ENCODE results near the gene CLSTN2. TPM values are rescaled to one million over a fixed set of nuclear protein-coding genes. Genes with fewer than 3 reads are reported as not detected.

The CLSTN2 gene
- total RNA-seq, 1 donor from 2014 or later, result 0.74 TPM

- DNase-seq (ENCODE audit: low spot score), result no peak
These were observed 526.3 kb downstream of the CLSTN2 start for GRCh38 chr3:140461250-140461649.

GRCh38 chr3:140463355-140463754 is 528.4 kb downstream of the CLSTN2 start:
- TF ChIP-seq CTCF (IDR thresholded peaks at IDR 0.05; ENCODE audit: unreplicated experiment), result no peak
- Mint-ChIP-seq H3K27ac (ENCODE audit: unreplicated experiment) (no peak overlapping the region), H3K27me3 (ENCODE audit: unreplicated experiment) (no peaks in the 10 kb centered on the region), H3K9me3 (ENCODE audit: unreplicated experiment) (no peaks in the 10 kb centered on the region), H3K36me3 (ENCODE audit: low read depth, unreplicated experiment) (no peaks in the 10 kb centered on the region), H3K4me3 (ENCODE audit: unreplicated experiment) (no peak overlapping the region), H3K4me1 (ENCODE audit: unreplicated experiment) (no peaks in the 10 kb centered on the region)
- DNase-seq (ENCODE audit: low spot score), result no peak

More at GRCh38 chr3:140461250-140461649, 526.3 kb downstream of the CLSTN2 start:
- Mint-ChIP-seq H3K27me3 (ENCODE audit: unreplicated experiment) (no peaks in the 10 kb centered on the region), H3K36me3 (ENCODE audit: low read depth, unreplicated experiment) (no peaks in the 10 kb centered on the region), H3K4me3 (ENCODE audit: unreplicated experiment) (no peak overlapping the region), H3K4me1 (ENCODE audit: unreplicated experiment) (no peaks in the 10 kb centered on the region), H3K9me3 (ENCODE audit: unreplicated experiment) (no peaks in the 10 kb centered on the region), H3K27ac (ENCODE audit: unreplicated experiment) (no peak overlapping the region)
- TF ChIP-seq CTCF (IDR thresholded peaks at IDR 0.05; ENCODE audit: unreplicated experiment), result no peak

GRCh38 chr3:140465988-140466387 is 531.0 kb downstream of the CLSTN2 start:
- no peak overlapping the region for H3K27ac Mint-ChIP-seq (ENCODE audit: unreplicated experiment)
- H3K36me3 Mint-ChIP-seq (ENCODE audit: low read depth, unreplicated experiment), result no peaks in the 10 kb centered on the region
- H3K27me3 Mint-ChIP-seq (ENCODE audit: unreplicated experiment), result no peaks in the 10 kb centered on the region
- no peak for TF ChIP-seq CTCF (IDR thresholded peaks at IDR 0.05; ENCODE audit: unreplicated experiment)
- no peak overlapping the region for H3K4me3 Mint-ChIP-seq (ENCODE audit: unreplicated experiment)
- H3K4me1 Mint-ChIP-seq (ENCODE audit: unreplicated experiment), result no peaks in the 10 kb centered on the region
- no peak for DNase-seq (ENCODE audit: low spot score)
- no peaks in the 10 kb centered on the region for H3K9me3 Mint-ChIP-seq (ENCODE audit: unreplicated experiment)

GRCh38 chr3:140466535-140466934 is 531.5 kb downstream of the CLSTN2 start:
- H3K27ac Mint-ChIP-seq (ENCODE audit: unreplicated experiment), result no peak overlapping the region
- no peak for TF ChIP-seq CTCF (IDR thresholded peaks at IDR 0.05; ENCODE audit: unreplicated experiment)
- H3K9me3 Mint-ChIP-seq (ENCODE audit: unreplicated experiment), result no peaks in the 10 kb centered on the region
- no peak overlapping the region for H3K4me3 Mint-ChIP-seq (ENCODE audit: unreplicated experiment)
- H3K4me1 Mint-ChIP-seq (ENCODE audit: unreplicated experiment), result no peaks in the 10 kb centered on the region
- DNase-seq (ENCODE audit: low spot score), result no peak
- H3K36me3 Mint-ChIP-seq (ENCODE audit: low read depth, unreplicated experiment), result no peaks in the 10 kb centered on the region
- no peaks in the 10 kb centered on the region for H3K27me3 Mint-ChIP-seq (ENCODE audit: unreplicated experiment)

- Mint-ChIP-seq H3K9me3 (ENCODE audit: unreplicated experiment) (no peaks in the 10 kb centered on the region), H3K36me3 (ENCODE audit: low read depth, unreplicated experiment) (no peaks in the 10 kb centered on the region), H3K4me3 (ENCODE audit: unreplicated experiment) (no peak overlapping the region), H3K27ac (ENCODE audit: unreplicated experiment) (no peak overlapping the region), H3K27me3 (ENCODE audit: unreplicated experiment) (no peaks in the 10 kb centered on the region), H3K4me1 (ENCODE audit: unreplicated experiment) (no peaks in the 10 kb centered on the region)
- TF ChIP-seq CTCF (IDR thresholded peaks at IDR 0.05; ENCODE audit: unreplicated experiment), result no peak
- no peak for DNase-seq (ENCODE audit: low spot score)
These were observed 532.2 kb downstream of the CLSTN2 start for GRCh38 chr3:140467104-140467577.
